GM21723 (cell line): ENCODE measurements around the gene RAB40AL.

ENCODE experiments used
- ATAC-seq: cut with Tn5 transposase; IDR thresholded peaks from one replicate; pipeline ENCODE4 v1.9.1; 2021; ENCODE audit warnings: mild to moderate bottlenecking, moderate library complexity; ENCODE audit not compliant: unreplicated experiment

The RAB40AL gene

GRCh38 chrX:102979536-102979935 is 42.5 kb downstream of the RAB40AL start:
- no peak for ATAC-seq

- ATAC-seq: no peak
Observed at GRCh38 chrX:102983205-102983604, 46.1 kb downstream of the RAB40AL start.

GRCh38 chrX:102985192-102985591 is 48.1 kb downstream of the RAB40AL start:
- ATAC-seq: no peak
